Sigmoid colon (tissue), 3 donors: ENCODE measurements around the gene NUDT21.

ENCODE experiments used
- CTCF ChIP-seq, 4 experiments: fragments of 450-650 bp in 3 of 4; fragments of 200-600 bp in 1 of 4; IDR thresholded peaks; one replicate each; pipeline ENCODE4 v1.5.1; 2016 to 2019; ENCODE audit warnings: antibody characterized with exemption in 4 of 4, mild to moderate bottlenecking in 3 of 4, moderate library complexity in 2 of 4
- POLR2A ChIP-seq, 2 donors: fragments of 450-650 bp; IDR thresholded peaks; one replicate each; pipeline ENCODE4 v1.6.1; 2016; ENCODE audit warnings: antibody characterized with exemption in 2 of 2, mild to moderate bottlenecking in 2 of 2, moderate library complexity in 2 of 2

- TF ChIP-seq POLR2A (IDR thresholded peaks at IDR 0.05) (no peak), CTCF (IDR thresholded peaks at IDR 0.05) (no peak)
These were observed 9.0 kb upstream of the NUDT21 start for GRCh38 chr16:56460101-56460500.
